ENCODE results near the gene OR1B1.
"Not testable (repeated sequence)": the region's sequence is repeated elsewhere in the genome, so short reads cannot be mapped to it uniquely, and the experiment has no call there.

The OR1B1 gene

GRCh38 chr9:122657527-122657926 lies at the start of gene OR1B1:
Gene OR1B1, minus strand, starts transcription at chr9:122657627.
- DNase-seq (ENCODE audit: low spot score) (no peak), FAIRE-seq (no peak)

- FAIRE-seq (no peak), DNase-seq (ENCODE audit: low spot score) (no peak)
Measured at GRCh38 chr9:122695696-122696095, 38.3 kb upstream of the OR1B1 start.

- DNase-seq (ENCODE audit: low spot score) (no peak), FAIRE-seq (no peak)
Measured at GRCh38 chr9:122684851-122685250, 27.4 kb upstream of the OR1B1 start.

- DNase-seq (ENCODE audit: low spot score) (no peak), FAIRE-seq (no peak)
Measured at GRCh38 chr9:122672481-122672880, 15.1 kb upstream of the OR1B1 start.

GRCh38 chr9:122661416-122661815 lies 4.0 kb upstream of the OR1B1 start, which contains the start of gene OR1L1:
Gene OR1L1, plus strand, starts transcription at chr9:122661716. Its CDS starts 0 bp downstream, at chr9:122661716.
- no peak for DNase-seq (ENCODE audit: low spot score)
- no peak for FAIRE-seq

- FAIRE-seq, result no peak
- DNase-seq (ENCODE audit: low spot score), result no peak
Measured at GRCh38 chr9:122656378-122656777, 1.0 kb downstream of the OR1B1 start.

GRCh38 chr9:122642226-122642625 lies 15.2 kb downstream of the OR1B1 start:
- DNase-seq (ENCODE audit: low spot score), result peak; percentile 23
- FAIRE-seq, result no peak

GRCh38 chr9:122619996-122620395 lies 37.4 kb downstream of the OR1B1 start:
- FAIRE-seq (no peak), DNase-seq (ENCODE audit: low spot score) (no peak)

GRCh38 chr9:122614362-122614761 lies 43.1 kb downstream of the OR1B1 start, which contains the start of gene OR1Q1:
Gene OR1Q1, plus strand, starts transcription at chr9:122614738. Its CDS starts 0 bp downstream, at chr9:122614738.
- FAIRE-seq (no peak), DNase-seq (ENCODE audit: low spot score) (no peak)

GRCh38 chr9:122609804-122610203 lies 47.6 kb downstream of the OR1B1 start:
- DNase-seq (ENCODE audit: low spot score) (no peak), FAIRE-seq (no peak)

- no peak for FAIRE-seq
Measured at GRCh38 chr9:122606587-122606986, 50.8 kb downstream of the OR1B1 start.

GRCh38 chr9:122605691-122606090 lies 51.7 kb downstream of the OR1B1 start:
- DNase-seq (ENCODE audit: low spot score), result no peak
- FAIRE-seq, result no peak

More at GRCh38 chr9:122606587-122606986, 50.8 kb downstream of the OR1B1 start:
- no peak for DNase-seq (ENCODE audit: low spot score)

- not testable (repeated sequence) for FAIRE-seq; DNase-seq (ENCODE audit: low spot score)
Measured at GRCh38 chr9:122583284-122583683, 74.1 kb downstream of the OR1B1 start, which contains the start of gene OR1L8. Gene OR1L8, minus strand, starts transcription at chr9:122583384. Its CDS starts 14,907 bp downstream, at chr9:122568477.

- DNase-seq (ENCODE audit: low spot score) (peak; percentile 58), FAIRE-seq (no peak)
Measured at GRCh38 chr9:122580360-122580759, 77.1 kb downstream of the OR1B1 start.

- DNase-seq (ENCODE audit: low spot score) (no peak), FAIRE-seq (no peak)
Measured at GRCh38 chr9:122579874-122580273, 77.6 kb downstream of the OR1B1 start.

All from urothelium cell line (cell line).